Endothelial cell (in vitro differentiated cells): ENCODE results near the gene ZIC2. TPM values are rescaled to one million over a fixed set of nuclear protein-coding genes. Genes with fewer than 3 reads are reported as not detected.
A peak's percentile ranks its signal among the peaks of the same experiment; 100 is the strongest.

Experiments
- DNase-seq: peaks from one replicate; pipeline ENCODE4 v3.0.0; 2021; ENCODE audit warnings: low spot score
- H3K27ac Mint-ChIP-seq: one replicate; pipeline ENCODE4 v1.8.0; 2021; ENCODE audit warnings: mixed read lengths, inconsistent platforms; ENCODE audit not compliant: unreplicated experiment
- H3K27me3 Mint-ChIP-seq: one replicate; pipeline ENCODE4 v1.8.0; 2021; ENCODE audit warnings: mild to moderate bottlenecking, moderate library complexity, mixed read lengths, inconsistent platforms; ENCODE audit not compliant: unreplicated experiment
- H3K36me3 Mint-ChIP-seq: one replicate; pipeline ENCODE4 v1.8.0; 2021; ENCODE audit warnings: mild to moderate bottlenecking, low read depth, mixed read lengths, inconsistent platforms; ENCODE audit not compliant: unreplicated experiment
- H3K4me1 Mint-ChIP-seq: one replicate; pipeline ENCODE4 v1.8.0; 2021; ENCODE audit warnings: mild to moderate bottlenecking, mixed read lengths, inconsistent platforms; ENCODE audit not compliant: unreplicated experiment
- H3K4me3 Mint-ChIP-seq: one replicate; pipeline ENCODE4 v1.8.0; 2021; ENCODE audit warnings: mild to moderate bottlenecking, mixed read lengths, inconsistent platforms; ENCODE audit not compliant: unreplicated experiment
- H3K9me3 Mint-ChIP-seq: one replicate; pipeline ENCODE4 v1.8.0; 2021; ENCODE audit warnings: mixed read lengths, inconsistent platforms; ENCODE audit not compliant: unreplicated experiment
- CTCF ChIP-seq: fragments of 200-600 bp; sonication (generic); IDR thresholded peaks from one replicate; pipeline ENCODE4 v1.5.0; 2021; ENCODE audit warnings: antibody characterized with exemption; ENCODE audit not compliant: unreplicated experiment
- total RNA-seq: library from RNA; stranded (reverse); fragmentation: NEBNext Ultra II Directional; extraction: Animal tissue kit (Norgen Biotek cat#: 25700); gene quantifications from one replicate; pipeline ENCODE4 v1.2.1, GENCODE V29; 2021; ENCODE audit not compliant: unreplicated experiment

Gene ZIC2
- total RNA-seq, 1 donor from 2014 or later, result 3.8 TPM

- Mint-ChIP-seq H3K9me3 (no peaks in the 10 kb centered on the region), H3K36me3 (no peaks in the 10 kb centered on the region), H3K4me3 (peak overlapping the region; percentile 87), H3K4me1 (peaks cover 46% of the 10 kb centered on the region), H3K27me3 (peaks cover 27% of the 10 kb centered on the region), H3K27ac (no peak overlapping the region)
- peak; percentile 64 for DNase-seq
- no peak for TF ChIP-seq CTCF
Measured at GRCh38 chr13:99955747-99956472, 25.7 kb upstream of the ZIC2 start.

- peaks cover 46% of the 10 kb centered on the region for H3K4me1 Mint-ChIP-seq
- H3K27me3 Mint-ChIP-seq, result peaks cover 26% of the 10 kb centered on the region
- DNase-seq, result peak; percentile 27
- no peak for TF ChIP-seq CTCF
- no peak overlapping the region for H3K27ac Mint-ChIP-seq
- H3K36me3 Mint-ChIP-seq, result no peaks in the 10 kb centered on the region
- no peaks in the 10 kb centered on the region for H3K9me3 Mint-ChIP-seq
- peak overlapping the region; percentile 87 for H3K4me3 Mint-ChIP-seq
Measured at GRCh38 chr13:99956473-99957349, 24.9 kb upstream of the ZIC2 start.

- no peaks in the 10 kb centered on the region for H3K36me3 Mint-ChIP-seq
- H3K4me3 Mint-ChIP-seq, result peak overlapping the region; percentile 59
- H3K9me3 Mint-ChIP-seq, result no peaks in the 10 kb centered on the region
- TF ChIP-seq CTCF, result no peak
- H3K4me1 Mint-ChIP-seq, result peaks cover 43% of the 10 kb centered on the region
- peaks cover 26% of the 10 kb centered on the region for H3K27me3 Mint-ChIP-seq
- peak; percentile 11 for DNase-seq
- H3K27ac Mint-ChIP-seq, result no peak overlapping the region
Measured at GRCh38 chr13:99958406-99959126, 23.0 kb upstream of the ZIC2 start.

GRCh38 chr13:99959127-99959539 lies 22.5 kb upstream of the ZIC2 start:
- no peaks in the 10 kb centered on the region for H3K36me3 Mint-ChIP-seq
- DNase-seq, result no peak
- no peak overlapping the region for H3K27ac Mint-ChIP-seq
- no peaks in the 10 kb centered on the region for H3K9me3 Mint-ChIP-seq
- TF ChIP-seq CTCF, result no peak
- H3K4me1 Mint-ChIP-seq, result peaks cover 39% of the 10 kb centered on the region
- peak overlapping the region; percentile 59 for H3K4me3 Mint-ChIP-seq
- H3K27me3 Mint-ChIP-seq, result peaks cover 23% of the 10 kb centered on the region
